Ovary (tissue), 3 donors: ENCODE measurements around the gene CXorf58.

ENCODE experiments used
- CTCF ChIP-seq, 3 donors: fragments of 450-650 bp in 2 of 3; fragments of 200-600 bp in 1 of 3; IDR thresholded peaks; one replicate each; pipeline versions ENCODE4 v1.5.1 to v1.8.0; 2016 to 2022; ENCODE audit warnings: antibody characterized with exemption in 3 of 3, mild to moderate bottlenecking in 1 of 3
- EP300 ChIP-seq: sonication (generic); formaldehyde crosslinking; IDR thresholded peaks from one replicate; pipeline ENCODE4 v1.6.1; 2017; ENCODE audit warnings: antibody characterized with exemption
- POLR2A ChIP-seq: fragments of 450-650 bp; IDR thresholded peaks from one replicate; pipeline ENCODE4 v1.6.1; 2017; ENCODE audit warnings: antibody characterized with exemption, mild to moderate bottlenecking, moderate library complexity
- donor health status: DM: no; HTN: no; CAD: no.

- TF ChIP-seq POLR2A (no peak), CTCF (IDR thresholded peaks at IDR 0.05) (no peak), EP300 (no peak)
These were observed 46.1 kb downstream of the CXorf58 start for GRCh38 chrX:23953908-23954269.
